Measurements from ENCODE around the gene TPSAB1. TPM values are rescaled to one million over a fixed set of nuclear protein-coding genes. Genes with fewer than 3 reads are reported as not detected.
"Not testable (repeated sequence)": the region's sequence is repeated elsewhere in the genome, so short reads cannot be mapped to it uniquely, and the experiment has no call there.

The TPSAB1 gene
- total RNA-seq, 1 donor from 2014 or later, result not detected

GRCh38 chr16:1247903-1248537 lies 7.5 kb downstream of the TPSAB1 start:
- intact Hi-C loops (cut with micrococcal nuclease), result not testable (repeated sequence)

GRCh38 chr16:1249031-1249755 lies 8.7 kb downstream of the TPSAB1 start:
- intact Hi-C loops (cut with micrococcal nuclease), result not testable (repeated sequence)

- intact Hi-C loops (cut with micrococcal nuclease), result not testable (repeated sequence)
Observed at GRCh38 chr16:1253701-1254364, 13.3 kb downstream of the TPSAB1 start.

- intact Hi-C loops (cut with micrococcal nuclease), result not testable (repeated sequence)
Observed at GRCh38 chr16:1254821-1255220, 14.3 kb downstream of the TPSAB1 start.

GRCh38 chr16:1255276-1256122 lies 15.0 kb downstream of the TPSAB1 start, which contains the start of gene TPSD1:
TPSD1 (plus strand) TSS chr16:1256069; CDS start chr16:1256281, 212 bp downstream.
- intact Hi-C loops (cut with micrococcal nuclease), result not testable (repeated sequence)

GRCh38 chr16:1256296-1256873 lies 15.9 kb downstream of the TPSAB1 start:
- intact Hi-C loops (cut with micrococcal nuclease), result not testable (repeated sequence)

DNA sequence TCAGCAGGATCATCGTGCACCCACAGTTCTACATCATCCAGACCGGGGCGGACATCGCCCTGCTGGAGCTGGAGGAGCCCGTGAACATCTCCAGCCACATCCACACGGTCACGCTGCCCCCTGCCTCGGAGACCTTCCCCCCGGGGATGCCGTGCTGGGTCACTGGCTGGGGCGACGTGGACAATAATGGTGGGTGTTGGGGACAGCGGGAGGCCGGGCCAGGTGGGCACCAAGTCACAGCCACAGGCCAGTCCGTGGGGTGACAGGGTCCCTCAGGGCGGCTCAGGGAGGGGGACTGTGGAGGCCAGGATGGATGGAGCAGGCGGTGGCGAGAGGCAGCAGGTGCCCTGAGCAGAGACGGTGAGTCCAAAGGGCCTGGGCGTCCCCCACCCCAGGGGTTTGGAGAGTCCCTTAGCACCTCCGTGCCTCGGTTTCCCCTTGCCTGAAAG lies 16.4 kb downstream of the TPSAB1 start:
- intact Hi-C loops (cut with micrococcal nuclease), result no loop called here

DNA sequence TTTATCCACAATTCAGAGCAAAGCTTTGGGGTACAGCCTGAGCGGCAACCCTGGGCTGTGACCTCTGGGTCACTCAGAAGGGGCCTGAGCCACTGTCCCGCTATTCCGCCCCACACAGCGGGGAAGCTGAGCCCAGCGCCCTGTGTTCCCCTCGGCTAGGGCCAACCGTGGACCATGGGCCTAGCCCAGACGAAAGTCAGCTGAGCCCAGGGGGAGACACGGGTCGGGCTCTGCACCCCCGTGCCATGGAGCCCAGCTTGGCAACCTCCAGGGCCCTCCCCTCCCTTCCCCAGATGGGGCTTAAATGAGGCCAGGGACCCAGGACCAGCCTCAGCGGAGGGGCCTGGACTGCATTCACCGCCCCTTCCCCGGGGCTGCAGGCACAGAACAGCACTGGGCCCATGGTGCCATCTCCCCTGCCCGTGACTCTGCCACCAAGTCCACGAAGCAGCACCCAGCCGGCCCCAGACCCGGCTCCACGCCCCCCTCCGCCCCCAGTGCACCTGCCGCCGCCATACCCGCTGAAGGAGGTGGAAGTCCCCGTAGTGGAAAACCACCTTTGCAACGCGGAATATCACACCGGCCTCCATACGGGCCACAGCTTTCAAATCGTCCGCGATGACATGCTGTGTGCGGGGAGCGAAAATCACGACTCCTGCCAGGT lies 17.2 kb downstream of the TPSAB1 start:
- intact Hi-C loops (cut with micrococcal nuclease), result no loop called here

DNA sequence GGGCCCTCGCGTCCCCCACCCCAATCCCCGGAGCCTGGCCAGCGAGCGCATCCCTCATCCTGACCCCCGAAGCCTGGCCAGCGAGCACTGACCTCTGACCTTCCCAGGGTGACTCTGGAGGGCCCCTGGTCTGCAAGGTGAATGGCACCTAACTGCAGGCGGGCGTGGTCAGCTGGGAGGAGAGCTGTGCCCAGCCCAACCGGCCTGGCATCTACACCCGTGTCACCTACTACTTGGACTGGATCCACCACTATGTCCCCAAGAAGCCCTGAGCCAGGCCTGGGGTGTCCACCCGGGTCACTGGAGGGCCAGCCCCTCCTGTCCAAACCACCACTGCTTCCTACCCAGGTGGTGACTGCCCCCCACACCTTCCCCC lies 17.7 kb downstream of the TPSAB1 start:
- intact Hi-C loops (cut with micrococcal nuclease), result no loop called here

DNA sequence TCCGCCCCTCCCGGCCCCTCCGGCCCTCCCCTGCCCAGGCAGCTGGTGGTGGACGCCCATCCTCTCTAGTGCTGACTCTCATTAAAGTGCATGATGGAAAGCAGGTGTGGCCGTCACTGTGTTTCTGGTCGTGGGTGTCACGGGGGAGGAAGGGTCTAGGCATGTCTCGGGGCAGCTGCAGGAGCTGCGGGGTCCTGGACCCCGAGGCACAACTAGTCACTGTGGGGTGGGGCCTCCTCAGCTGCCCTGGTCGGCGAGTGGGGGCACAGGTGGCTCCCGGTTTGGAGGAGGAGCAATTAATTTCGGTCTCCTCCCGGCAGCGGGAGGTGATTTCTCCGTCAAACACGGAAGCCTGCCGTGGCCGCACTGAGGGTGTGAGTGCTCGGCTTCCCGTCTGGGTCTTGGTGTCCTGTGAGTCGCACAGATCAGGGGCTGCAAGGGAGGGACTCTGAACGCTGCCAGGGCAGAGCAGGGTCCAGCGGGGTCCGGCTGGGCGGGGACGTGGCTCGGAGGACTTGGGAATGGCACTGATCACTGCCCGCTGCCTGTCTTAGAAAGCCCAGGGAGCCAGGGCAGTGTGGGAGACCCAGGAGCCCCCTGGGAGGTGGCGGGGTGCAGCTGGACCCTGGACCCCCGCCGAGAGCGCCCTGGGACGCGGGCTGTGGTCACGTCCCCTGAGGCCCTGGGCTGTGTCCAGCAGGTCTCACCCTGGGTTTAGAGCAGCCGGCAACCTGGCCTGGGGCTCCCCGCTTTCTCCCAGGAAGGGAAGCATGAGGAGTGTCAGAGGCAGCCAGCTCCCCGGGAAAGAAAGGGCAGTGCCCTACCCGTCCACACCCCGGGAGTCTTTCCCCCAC lies 18.6 kb downstream of the TPSAB1 start:
- intact Hi-C loops (cut with micrococcal nuclease), result no loop called here

DNA sequence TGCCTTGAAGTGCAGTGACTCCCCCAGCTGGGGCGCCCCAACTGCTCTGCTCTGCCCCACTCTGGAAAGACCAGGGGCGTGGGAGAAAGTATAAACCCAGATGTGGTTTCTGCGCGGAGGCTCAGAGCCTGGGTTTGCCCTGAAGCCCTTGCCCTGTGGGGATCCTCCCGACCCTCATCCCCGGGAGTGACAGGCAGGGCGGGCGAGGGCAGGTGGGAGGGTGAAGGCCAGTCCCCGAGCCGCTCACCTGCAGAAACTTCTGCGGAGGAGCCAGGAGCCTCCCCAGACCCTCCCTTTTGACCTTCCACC lies 19.2 kb downstream of the TPSAB1 start:
- intact Hi-C loops (cut with micrococcal nuclease), result no loop called here

DNA sequence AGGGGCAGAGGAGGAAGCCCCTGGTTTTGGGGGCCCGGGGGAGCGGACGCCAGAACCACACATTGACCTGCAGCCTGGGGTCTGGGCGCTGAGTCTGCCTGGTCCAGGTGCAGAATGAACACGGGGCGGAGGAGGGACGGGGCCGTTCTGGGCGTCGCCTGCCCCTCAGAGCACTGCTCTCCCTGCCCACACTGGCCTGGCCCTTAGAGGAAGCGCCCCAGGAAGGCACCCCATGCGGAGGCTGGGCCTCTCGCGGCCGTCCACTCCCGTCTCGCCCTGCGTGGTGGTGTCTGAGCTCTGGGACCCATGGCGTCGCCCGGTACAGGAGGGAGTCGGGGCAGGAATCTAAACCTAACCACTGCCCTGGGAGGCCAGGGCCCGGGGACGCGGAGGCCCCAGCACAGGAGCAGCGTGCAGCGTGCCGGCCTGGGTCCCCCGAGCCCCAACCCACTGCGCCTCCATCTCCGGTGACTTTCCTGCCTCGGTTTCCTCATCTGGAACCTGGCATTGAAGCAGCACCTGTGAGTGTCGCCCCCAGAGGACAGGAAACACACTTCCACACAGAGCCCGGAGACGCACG lies 19.7 kb downstream of the TPSAB1 start:
- intact Hi-C loops (cut with micrococcal nuclease), result no loop called here

DNA sequence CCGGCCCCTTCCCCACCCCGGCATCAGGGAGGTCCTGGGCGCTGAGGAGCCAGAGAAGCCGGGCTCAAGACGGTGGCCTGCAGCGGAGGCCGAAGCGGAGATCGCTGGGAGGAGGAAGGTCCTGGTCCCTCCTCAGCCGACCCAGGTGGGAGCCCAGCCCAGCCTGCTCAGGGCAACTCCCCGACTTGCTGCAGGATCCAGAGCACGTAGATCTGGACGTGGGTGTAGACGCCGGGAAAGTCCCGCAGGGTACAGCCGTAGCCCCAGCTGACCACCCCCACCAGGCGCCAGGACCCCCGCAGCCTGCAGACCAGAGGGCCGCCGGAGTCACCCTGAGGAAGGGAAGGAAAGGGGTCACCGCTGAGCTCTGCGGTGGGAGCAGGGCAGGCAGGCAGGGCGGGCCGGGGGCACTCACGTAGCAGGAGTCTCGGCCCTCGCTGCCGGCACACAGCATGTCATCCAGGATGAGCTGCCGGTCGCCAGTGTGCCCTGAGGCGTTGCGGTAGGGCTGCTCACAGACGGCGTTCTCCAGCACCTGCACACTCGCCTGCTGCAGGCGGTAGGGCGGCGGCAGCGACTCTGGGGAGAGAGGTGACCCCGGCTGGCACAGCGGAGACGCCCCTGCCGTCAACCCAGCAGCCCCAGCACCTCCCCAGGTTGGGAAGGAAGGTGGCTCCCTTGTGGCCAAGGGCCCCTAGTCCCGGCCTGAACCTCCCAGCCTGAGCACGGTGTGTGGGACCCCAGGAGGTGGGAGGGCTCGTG lies 20.8 kb downstream of the TPSAB1 start:
- intact Hi-C loops (cut with micrococcal nuclease), result no loop called here

- intact Hi-C loops (cut with micrococcal nuclease), result no loop called here
Observed at GRCh38 chr16:1262210-1262845, 21.8 kb downstream of the TPSAB1 start.

GRCh38 chr16:1262846-1263221 lies 22.3 kb downstream of the TPSAB1 start:
- intact Hi-C loops (cut with micrococcal nuclease), result no loop called here

DNA sequence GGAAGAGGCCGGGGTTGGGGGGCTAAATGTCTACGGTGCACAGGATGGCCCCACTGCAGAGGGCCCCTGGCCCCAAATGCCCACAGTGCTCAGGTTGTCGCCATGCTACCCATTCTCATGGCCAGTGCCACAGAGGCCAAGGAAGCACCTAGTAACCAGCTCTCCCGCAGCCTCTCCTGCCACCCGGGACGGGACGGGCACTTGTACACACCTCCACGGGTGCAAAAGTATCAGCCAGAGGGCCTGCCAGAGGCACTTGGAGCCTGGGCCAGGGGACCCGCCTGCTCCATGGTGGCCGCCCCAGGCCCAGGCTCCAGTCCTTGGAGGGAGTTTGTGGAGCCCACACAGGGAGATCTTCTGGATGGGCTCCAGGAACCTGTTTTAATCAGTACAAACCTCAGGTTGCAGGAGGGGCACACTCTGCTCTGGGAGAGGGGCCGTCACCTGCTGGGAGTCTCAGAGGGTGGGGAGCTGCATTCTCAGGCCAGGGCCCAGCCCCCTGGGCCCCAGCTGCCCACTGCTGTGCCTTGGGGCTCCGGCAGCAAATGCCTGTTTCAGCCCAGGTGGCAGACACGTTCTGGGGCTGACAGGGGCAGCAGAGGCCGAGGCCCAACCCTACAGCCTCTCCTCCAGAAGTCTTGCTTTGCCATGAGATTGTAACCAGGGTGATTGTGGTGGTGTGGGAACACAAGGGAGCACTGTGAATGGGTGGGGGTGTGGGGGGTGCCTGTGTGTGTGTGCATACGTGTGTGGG lies 23.3 kb downstream of the TPSAB1 start:
- intact Hi-C loops (cut with micrococcal nuclease), result no loop called here

DNA sequence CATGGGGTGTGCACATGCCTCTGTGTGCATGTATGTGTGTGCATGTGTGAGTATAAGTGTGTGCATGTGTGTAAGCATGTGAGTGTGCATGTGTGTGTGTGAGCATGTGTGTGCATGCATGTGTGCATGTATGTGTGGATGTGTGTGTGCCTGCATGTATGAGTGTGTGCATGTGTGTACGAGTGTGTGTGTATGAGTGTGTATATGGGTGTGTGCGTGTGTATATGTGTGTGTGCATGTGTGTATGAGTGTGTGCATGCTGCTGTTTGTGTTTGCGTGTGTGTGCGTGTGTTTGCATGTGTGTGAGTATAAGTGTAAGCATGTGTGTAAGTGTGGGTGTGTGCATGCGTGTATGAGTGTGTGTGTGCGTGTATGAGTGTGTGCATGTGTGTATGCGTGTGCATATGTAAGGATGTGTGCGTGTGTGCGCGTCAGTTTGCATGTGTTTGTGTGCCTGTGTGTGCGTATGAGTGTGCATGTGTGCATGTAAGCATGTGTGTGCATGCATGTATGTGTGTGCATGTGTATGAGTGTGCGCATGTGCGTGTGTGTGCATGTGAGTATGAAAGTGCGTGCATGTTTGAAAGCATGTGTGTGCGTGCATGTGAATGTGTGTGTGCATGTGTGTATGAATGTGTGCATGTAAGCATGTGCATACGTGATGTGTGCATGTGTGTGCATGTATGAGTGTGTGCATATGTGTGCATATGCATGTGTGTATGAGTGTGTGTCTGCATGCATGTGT lies 24.0 kb downstream of the TPSAB1 start:
- intact Hi-C loops (cut with micrococcal nuclease), result no loop called here
